Common myeloid progenitor, CD34-positive (primary cell): ENCODE results near the gene LRRC45.

Experiments
- CTCF ChIA-PET: fragments of 350-600 bp; sonication (Branson Sonifier 250); formaldehyde crosslinking; loops from one replicate; lab custom pipeline; 2021; ENCODE audit warnings: antibody characterized with exemption; lab: Charles Lee
- POLR2A ChIA-PET: fragments of 350-600 bp; sonication (Branson Sonifier 250); formaldehyde crosslinking; loops from one replicate; lab custom pipeline; 2021; ENCODE audit warnings: antibody characterized with exemption; lab: Charles Lee
- DNase-seq, 3 donors: peaks; one replicate each; pipeline versions ENCODE4 v3.0.0 to v3.0.0-alpha.2; 2013
- H3K27ac ChIP-seq, 2 experiments: 1 replicate in 1 of 2; 2 replicates in 1 of 2; pipeline ENCODE4 v1.7.0; 2013; ENCODE audit warnings: inconsistent platforms in 2 of 2, low read length in 2 of 2, mild to moderate bottlenecking in 2 of 2, low read depth in 1 of 2, moderate library complexity in 1 of 2; ENCODE audit not compliant: severe bottlenecking in 2 of 2, insufficient read depth in 1 of 2, poor library complexity in 1 of 2
- H3K27me3 ChIP-seq, 5 experiments: replicated peaks in 2 of 5; 1 replicate in 3 of 5; 2 replicates in 2 of 5; pipeline versions ENCODE4 v1.6.1 to v1.7.0; 2013; ENCODE audit warnings: low read length in 4 of 5, mild to moderate bottlenecking in 2 of 5, moderate library complexity in 2 of 5, inconsistent platforms in 1 of 5; ENCODE audit not compliant: insufficient read depth in 5 of 5, control insufficient read depth in 4 of 5
- H3K36me3 ChIP-seq, 4 experiments: 1 replicate in 2 of 4; 2 replicates in 2 of 4; pipeline versions ENCODE4 v1.6.1 to v1.7.0; 2013; ENCODE audit warnings: low read length in 3 of 4, control low read depth in 1 of 4, mild to moderate bottlenecking in 1 of 4; ENCODE audit not compliant: control insufficient read depth in 4 of 4, insufficient read depth in 4 of 4
- H3K4me1 ChIP-seq, 4 experiments: 1 replicate in 3 of 4; 2 replicates in 1 of 4; pipeline versions ENCODE4 v1.6.1 to v1.7.1; 2013; ENCODE audit warnings: low read length in 3 of 4, mild to moderate bottlenecking in 3 of 4, control low read depth in 1 of 4, inconsistent platforms in 1 of 4, moderate library complexity in 1 of 4; ENCODE audit not compliant: control insufficient read depth in 4 of 4, insufficient read depth in 4 of 4; ENCODE audit errors: control extremely low read depth in 1 of 4
- H3K4me3 ChIP-seq, 7 experiments: 1 replicate in 4 of 7; 2 replicates in 3 of 7; pipeline versions ENCODE4 v1.5.1 to v1.7.0; 2013; ENCODE audit warnings: mild to moderate bottlenecking in 7 of 7, low read length in 6 of 7, moderate library complexity in 6 of 7, inconsistent platforms in 2 of 7, low read depth in 2 of 7, control low read depth in 1 of 7; ENCODE audit not compliant: insufficient read depth in 4 of 7, control insufficient read depth in 1 of 7; ENCODE audit errors: extremely low read depth in 1 of 7
- H3K9me3 ChIP-seq, 5 experiments: 1 replicate in 4 of 5; 2 replicates in 1 of 5; pipeline versions ENCODE4 v1.6.1 to v1.7.1; 2013; ENCODE audit warnings: low read length in 4 of 5, mild to moderate bottlenecking in 2 of 5, inconsistent platforms in 1 of 5, low read depth in 1 of 5, moderate library complexity in 1 of 5; ENCODE audit not compliant: control insufficient read depth in 4 of 5, insufficient read depth in 2 of 5; ENCODE audit errors: control extremely low read depth in 1 of 5
- WGBS: methylation state at CpG from one replicate; pipeline ENCODE4 v1.1.5; 2013; ENCODE audit not compliant: insufficient coverage; 5-methylcytosine and 5-hydroxymethylcytosine counted together

The LRRC45 gene

GRCh38 chr17:82055023-82055964 is 32.2 kb downstream of the LRRC45 start:
- Histone ChIP-seq H3K9me3 (no peaks in the 10 kb centered on the region), H3K36me3 (peaks cover 4 to 73% (median 42%) of the 10 kb centered on the region in 4 experiments), H3K4me1 (peaks cover 0 to 22% (median 20%) of the 10 kb centered on the region in 4 experiments), H3K27me3 (no peaks in the 10 kb centered on the region), H3K27ac (no peak overlapping the region), H3K4me3 (no peak overlapping the region)
- WGBS: 89% methylated on average over 22 of the region's 26 CpGs
- CTCF ChIA-PET: interaction anchor here (1.1 kb wide), 1 partner anchor 26 kb away, joined by 3 read pairs; no protein-coding TSS in a partner anchor
- DNase-seq: no peak
- POLR2A ChIA-PET: no interaction called here

- CTCF ChIA-PET: no interaction called here
- POLR2A ChIA-PET: no interaction called here
- peaks cover 0 to 13% (median 12%) of the 10 kb centered on the region in 4 experiments for H3K4me1 ChIP-seq
- no peak for DNase-seq
- WGBS: 98% methylated on average over 27 of the region's 28 CpGs
- no peak overlapping the region for H3K27ac ChIP-seq
- H3K9me3 ChIP-seq: no peaks in the 10 kb centered on the region
- H3K27me3 ChIP-seq: no peaks in the 10 kb centered on the region
- peaks cover 6 to 82% (median 50%) of the 10 kb centered on the region in 4 experiments for H3K36me3 ChIP-seq
- no peak overlapping the region for H3K4me3 ChIP-seq
These were observed 33.0 kb downstream of the LRRC45 start for GRCh38 chr17:82055965-82056728.

DNA sequence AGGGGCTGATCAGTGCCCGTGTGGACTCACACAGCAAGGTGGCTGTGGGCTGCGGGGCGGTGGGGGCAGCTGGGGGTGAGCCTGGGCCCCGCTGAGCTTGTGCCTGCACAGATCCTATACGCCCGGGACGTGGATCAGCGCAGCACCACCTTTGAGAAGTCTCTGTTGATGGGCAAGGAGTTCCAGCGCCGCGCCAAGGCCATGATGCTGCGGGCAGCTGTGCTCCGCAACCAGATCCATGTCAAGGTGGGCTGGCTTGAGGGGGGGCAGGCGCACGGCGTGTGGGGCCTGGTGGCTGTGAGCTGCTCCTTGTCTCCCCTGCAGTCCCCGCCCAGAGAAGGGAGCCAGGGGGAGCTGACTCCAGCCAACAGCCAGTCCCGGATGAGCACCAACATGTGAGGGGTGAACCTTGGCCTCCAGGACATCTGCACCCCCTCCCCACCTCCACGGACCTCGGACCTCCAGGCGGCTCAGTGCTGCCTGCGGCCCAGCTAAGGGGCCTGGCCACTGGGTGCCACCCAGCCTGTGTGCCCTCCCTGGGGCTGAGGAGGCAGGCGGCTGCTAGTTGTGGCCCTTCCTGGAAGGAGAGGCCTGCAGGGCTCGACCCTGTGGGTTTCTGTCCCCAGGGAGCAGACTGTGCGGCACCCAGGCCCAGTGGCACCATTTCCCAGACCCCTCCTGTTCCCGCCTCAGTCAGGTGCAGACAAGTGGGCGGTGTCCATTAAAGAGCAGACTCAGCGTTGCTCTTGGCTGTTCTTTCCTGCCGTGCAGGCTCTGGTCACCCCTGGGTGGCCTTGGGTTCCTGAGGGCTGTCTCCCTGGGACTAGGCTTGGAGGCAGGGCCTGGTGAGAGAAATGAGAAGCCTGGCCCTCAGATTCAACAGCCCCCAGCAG is 33.9 kb downstream of the LRRC45 start:
- Histone ChIP-seq H3K36me3 (peaks cover 9 to 89% (median 56%) of the 10 kb centered on the region in 4 experiments), H3K4me3 (no peak overlapping the region), H3K27me3 (no peaks in the 10 kb centered on the region), H3K27ac (no peak overlapping the region), H3K4me1 (peaks cover 0 to 13% (median 12%) of the 10 kb centered on the region in 4 experiments), H3K9me3 (no peaks in the 10 kb centered on the region)
- DNase-seq: no peak
- 95% methylated on average over 29 of the region's 29 CpGs for WGBS
- POLR2A ChIA-PET: no interaction called here
- CTCF ChIA-PET: no interaction called here

DNA sequence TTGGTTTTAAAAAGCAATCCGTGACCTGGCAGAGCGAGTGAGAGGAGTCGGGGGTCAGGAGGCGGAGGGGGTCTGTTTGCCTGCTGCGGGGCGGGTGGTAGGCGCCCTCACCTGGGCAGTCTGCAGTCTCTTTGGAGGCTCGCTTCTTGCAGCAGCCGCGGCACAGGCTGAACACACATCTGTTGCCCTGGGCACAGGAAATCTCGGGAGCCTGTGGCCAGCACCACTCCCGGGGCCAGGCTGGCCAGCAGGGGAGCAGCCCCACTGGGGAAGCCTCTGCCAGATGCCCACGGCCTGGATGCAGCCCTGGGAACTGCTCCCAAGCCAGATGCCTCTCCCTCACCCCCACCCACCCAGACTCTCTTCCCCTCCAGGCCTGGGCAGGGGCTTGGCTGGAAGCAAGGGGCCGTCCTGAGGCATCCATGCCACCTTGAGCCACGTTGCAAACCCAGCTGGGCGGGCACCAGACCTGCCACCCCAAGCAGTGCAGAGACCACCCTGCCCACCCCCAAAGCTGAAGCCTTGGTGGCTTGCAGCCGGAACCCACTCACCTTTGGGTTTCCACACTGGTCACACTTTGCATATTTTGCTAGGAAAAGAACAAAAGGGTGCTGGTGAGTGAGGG is 35.2 kb downstream of the LRRC45 start:
- ChIA-PET POLR2A (no interaction called here), CTCF (no interaction called here)

GRCh38 chr17:82058855-82059249 is 35.7 kb downstream of the LRRC45 start:
- ChIA-PET POLR2A (no interaction called here), CTCF (interaction anchor here (1.7 kb wide), 1 partner anchor 8 kb away, joined by 5 read pairs; no protein-coding TSS in a partner anchor)
- Histone ChIP-seq H3K27ac (no peak overlapping the region), H3K4me3 (no peak overlapping the region), H3K9me3 (no peaks in the 10 kb centered on the region), H3K4me1 (peaks cover 0 to 2% (median 0%) of the 10 kb centered on the region in 4 experiments), H3K27me3 (no peaks in the 10 kb centered on the region), H3K36me3 (peaks cover 11 to 99% (median 68%) of the 10 kb centered on the region in 4 experiments)
- WGBS: 75% methylated on average over 10 of the region's 10 CpGs
- DNase-seq: no peak

More for the DNA sequence above, 35.2 kb downstream of the LRRC45 start:
- Histone ChIP-seq H3K4me3 (no peak overlapping the region), H3K4me1 (no peaks in the 10 kb centered on the region), H3K27me3 (no peaks in the 10 kb centered on the region), H3K27ac (no peak overlapping the region), H3K9me3 (no peaks in the 10 kb centered on the region), H3K36me3 (peaks cover 9 to 99% (median 66%) of the 10 kb centered on the region in 4 experiments)
- no peak for DNase-seq
- WGBS: 93% methylated on average over 13 of the region's 17 CpGs

DNA sequence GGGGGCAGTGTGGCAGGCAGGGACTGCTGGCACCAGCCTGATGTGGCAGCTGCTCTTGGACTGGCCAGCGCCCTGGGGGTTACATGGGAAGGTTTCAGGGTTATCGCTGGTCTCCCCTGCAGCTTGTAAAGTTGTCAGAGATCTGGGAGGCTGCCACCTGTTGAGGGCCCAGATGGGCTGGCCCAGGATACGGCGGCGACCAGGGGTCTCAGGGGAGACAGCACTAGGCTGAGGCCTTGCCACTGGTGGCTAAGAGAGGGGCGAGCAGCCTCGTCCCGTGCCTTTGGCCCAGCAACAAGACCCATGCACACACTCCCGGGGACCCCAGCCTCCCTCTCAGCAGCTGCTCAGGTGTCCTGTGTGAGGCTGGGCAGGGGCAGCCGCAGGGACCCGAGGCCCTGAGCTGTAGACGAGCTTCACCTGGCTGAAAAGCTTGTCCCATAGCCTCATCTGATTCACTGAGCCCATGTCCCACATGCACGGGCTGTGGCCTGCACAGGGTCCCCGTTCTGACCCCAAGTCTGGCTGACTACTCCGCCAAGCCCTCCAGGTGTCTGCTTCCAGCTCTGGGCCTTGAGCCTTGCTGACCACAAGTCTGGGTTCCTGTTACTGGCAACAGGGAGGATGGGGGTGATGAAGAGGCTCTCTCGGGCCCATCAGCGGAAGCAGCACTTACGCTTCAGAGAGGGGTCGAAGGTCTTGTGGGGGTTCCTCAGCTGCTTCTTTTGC is 36.3 kb downstream of the LRRC45 start:
- Histone ChIP-seq H3K9me3 (no peaks in the 10 kb centered on the region), H3K4me3 (no peak overlapping the region), H3K27me3 (no peaks in the 10 kb centered on the region), H3K4me1 (peaks cover 0 to 8% (median 3%) of the 10 kb centered on the region in 4 experiments), H3K27ac (no peak overlapping the region), H3K36me3 (peaks cover 11 to 99% (median 67%) of the 10 kb centered on the region in 4 experiments)
- POLR2A ChIA-PET: no interaction called here
- CTCF ChIA-PET: interaction anchor here (1.7 kb wide), 1 partner anchor 9 kb away, joined by 5 read pairs; no protein-coding TSS in a partner anchor
- WGBS: 97% methylated on average over 16 of the region's 19 CpGs
- DNase-seq: no peak
